BJ (cell line): ENCODE data around the gene BAIAP2. TPM values are rescaled to one million over a fixed set of nuclear protein-coding genes. Genes with fewer than 3 reads are reported as not detected.

ENCODE experiments used
- CTCF ChIA-PET: fragments of 350-600 bp; formaldehyde crosslinking; extraction: SDS; loops from one replicate; lab custom pipeline; 2021; ENCODE audit warnings: antibody characterized with exemption, inconsistent platforms; lab: Yijun Ruan, JAX
- POLR2A ChIA-PET: fragments of 300-600 bp; sonication (Branson Sonifier 250); formaldehyde crosslinking; extraction: SDS; loops from one replicate; lab custom pipeline; 2021; ENCODE audit warnings: antibody characterized with exemption; lab: Charles Lee
- DNase-seq: peaks from one replicate; pipeline ENCODE4 v3.0.0-alpha.2; 2011; ENCODE audit warnings: low read depth
- H3K27me3 ChIP-seq: 2 replicates; pipeline ENCODE4 v1.6.0; 2011; ENCODE audit warnings: low read length; ENCODE audit not compliant: control insufficient read depth, insufficient read depth
- H3K36me3 ChIP-seq: 2 replicates; pipeline ENCODE4 v1.5.1; 2011; ENCODE audit warnings: low read length; ENCODE audit not compliant: control insufficient read depth, insufficient read depth
- H3K4me3 ChIP-seq: 2 replicates; pipeline ENCODE4 v1.5.1; 2011; ENCODE audit warnings: low read depth, mild to moderate bottlenecking, control low read depth, low read length
- CTCF ChIP-seq: IDR thresholded peaks from 2 replicates; pipeline ENCODE4 v1.5.1; 2011; ENCODE audit warnings: low read depth, mild to moderate bottlenecking, control low read depth, inconsistent platforms, low read length, moderate library complexity; ENCODE audit not compliant: insufficient read depth
- polyA plus RNA-seq: library from polyadenylated mRNA; depleted of rRNA; stranded (reverse); fragments of >200 nt; gene quantifications from 2 replicates; pipeline ENCODE4 v1.2.3, GENCODE V29; 2011

The BAIAP2 gene
- polyA plus RNA-seq, 1 experiment: 12.1 TPM

GRCh38 chr17:80998118-80998747 is 36.7 kb upstream of the BAIAP2 start:
- POLR2A ChIA-PET: no interaction called here
- Histone ChIP-seq H3K4me3 (no peak overlapping the region), H3K36me3 (peaks cover 38% of the 10 kb centered on the region), H3K27me3 (no peaks in the 10 kb centered on the region; the same call in 1 of the 2 replicates)
- no peak for DNase-seq
- CTCF ChIA-PET: interaction anchor here (0.7 to 1.0 kb wide), 2 partner anchors 9 to 25 kb away, joined by 3 to 4 read pairs; no protein-coding TSS in a partner anchor
- no peak for TF ChIP-seq CTCF

GRCh38 chr17:80998748-80999535 is 36.0 kb upstream of the BAIAP2 start:
- POLR2A ChIA-PET: no interaction called here
- Histone ChIP-seq H3K27me3 (peaks cover 4% of the 10 kb centered on the region), H3K4me3 (no peak overlapping the region), H3K36me3 (peaks cover 38% of the 10 kb centered on the region)
- CTCF ChIA-PET: interaction anchor here (0.7 to 1.0 kb wide), 2 partner anchors 10 to 24 kb away, joined by 3 to 4 read pairs; no protein-coding TSS in a partner anchor
- TF ChIP-seq CTCF: no peak
- no peak for DNase-seq

- no peak overlapping the region for H3K4me3 ChIP-seq
- no peak for DNase-seq
- peaks cover 10% of the 10 kb centered on the region for H3K27me3 ChIP-seq
- ChIA-PET CTCF (interaction anchor here (1.0 kb wide), 1 partner anchor 11 kb away, joined by 4 read pairs; no protein-coding TSS in a partner anchor), POLR2A (no interaction called here)
- TF ChIP-seq CTCF: no peak
- peaks cover 36% of the 10 kb centered on the region for H3K36me3 ChIP-seq
Measured at GRCh38 chr17:80999536-81000333, 35.2 kb upstream of the BAIAP2 start.

- H3K36me3 ChIP-seq: peaks cover 34% of the 10 kb centered on the region
- no peak for TF ChIP-seq CTCF
- peaks cover 11% of the 10 kb centered on the region for H3K27me3 ChIP-seq
- CTCF ChIA-PET: no interaction called here
- DNase-seq: no peak
- no peak overlapping the region for H3K4me3 ChIP-seq
- POLR2A ChIA-PET: no interaction called here
Measured at GRCh38 chr17:81000334-81000630, 34.7 kb upstream of the BAIAP2 start.
